ENCODE results near the gene ANAPC15. TPM values are rescaled to one million over a fixed set of nuclear protein-coding genes. Genes with fewer than 3 reads are reported as not detected.
A peak's percentile ranks its signal among the peaks of the same experiment; 100 is the strongest.

ANAPC15 gene
- total and polyA plus RNA-seq, 2 of the 4 experiments (the other 2 are of a cell fraction), result 66.3 to 84.2 TPM

DNA sequence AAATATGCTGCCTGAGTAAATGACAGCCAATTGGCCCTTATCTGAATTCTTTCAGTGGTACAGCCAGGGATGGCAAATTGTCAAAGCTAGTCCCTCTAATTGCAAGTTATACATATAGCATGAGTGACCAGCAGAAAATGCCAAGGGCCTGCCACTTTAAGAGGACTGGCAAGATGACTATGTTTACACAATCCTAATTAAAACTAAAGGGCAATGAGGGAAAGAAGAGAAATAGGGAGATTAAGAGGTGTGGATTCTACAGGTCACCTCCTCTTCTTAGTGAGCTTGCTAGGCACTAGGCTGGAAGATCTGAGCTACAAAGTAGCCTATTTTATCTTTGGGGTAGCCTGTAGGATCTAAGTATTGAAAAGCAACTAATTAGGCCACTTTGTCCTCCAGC, 45.6 kb downstream of the ANAPC15 start:
- no peak overlapping the region for H3K9ac ChIP-seq (ENCODE audit: low read depth, low read length)
- TF ChIP-seq NFE2L2 (IDR thresholded peaks at IDR 0.05; ENCODE audit: low read depth, low read length) (no peak), BHLHE40 (IDR thresholded peaks at IDR 0.05; ENCODE audit: low read depth, low read length) (no peak), SMC3 (IDR thresholded peaks at IDR 0.05; ENCODE audit: low read depth, low read length) (no peak), CEBPB (IDR thresholded peaks at IDR 0.05; ENCODE audit: low read depth, low read length) (no peak), RCOR1 (IDR thresholded peaks at IDR 0.05; ENCODE audit: insufficient replicate concordance, low read length) (no peak), FOS (IDR thresholded peaks at IDR 0.05; ENCODE audit: low read depth, low read length) (no peak), MAZ (IDR thresholded peaks at IDR 0.05; ENCODE audit: borderline replicate concordance, low read depth, low read length) (no peak), POLR2A (IDR thresholded peaks at IDR 0.05; ENCODE audit: low read depth, low read length) (no peak), RAD21 (IDR thresholded peaks at IDR 0.05; ENCODE audit: low read length) (no peak), RFX5 (IDR thresholded peaks at IDR 0.05; ENCODE audit: low read depth, low read length) (no peak), MXI1 (IDR thresholded peaks at IDR 0.05; ENCODE audit: borderline replicate concordance, low read depth, low read length) (no peak), CHD1 (IDR thresholded peaks at IDR 0.05; ENCODE audit: low read depth, low read length) (no peak), MAFK (IDR thresholded peaks at IDR 0.05; ENCODE audit: low read depth, low read length) (no peak)
- TF ChIP-seq, protein P1, sequence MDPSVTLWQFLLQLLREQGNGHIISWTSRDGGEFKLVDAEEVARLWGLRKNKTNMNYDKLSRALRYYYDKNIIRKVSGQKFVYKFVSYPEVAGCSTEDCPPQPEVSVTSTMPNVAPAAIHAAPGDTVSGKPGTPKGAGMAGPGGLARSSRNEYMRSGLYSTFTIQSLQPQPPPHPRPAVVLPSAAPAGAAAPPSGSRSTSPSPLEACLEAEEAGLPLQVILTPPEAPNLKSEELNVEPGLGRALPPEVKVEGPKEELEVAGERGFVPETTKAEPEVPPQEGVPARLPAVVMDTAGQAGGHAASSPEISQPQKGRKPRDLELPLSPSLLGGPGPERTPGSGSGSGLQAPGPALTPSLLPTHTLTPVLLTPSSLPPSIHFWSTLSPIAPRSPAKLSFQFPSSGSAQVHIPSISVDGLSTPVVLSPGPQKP (IDR thresholded peaks at IDR 0.05; ENCODE audit: borderline replicate concordance, low read depth, low read length), result no peak
- TF ChIP-seq, protein P2, sequence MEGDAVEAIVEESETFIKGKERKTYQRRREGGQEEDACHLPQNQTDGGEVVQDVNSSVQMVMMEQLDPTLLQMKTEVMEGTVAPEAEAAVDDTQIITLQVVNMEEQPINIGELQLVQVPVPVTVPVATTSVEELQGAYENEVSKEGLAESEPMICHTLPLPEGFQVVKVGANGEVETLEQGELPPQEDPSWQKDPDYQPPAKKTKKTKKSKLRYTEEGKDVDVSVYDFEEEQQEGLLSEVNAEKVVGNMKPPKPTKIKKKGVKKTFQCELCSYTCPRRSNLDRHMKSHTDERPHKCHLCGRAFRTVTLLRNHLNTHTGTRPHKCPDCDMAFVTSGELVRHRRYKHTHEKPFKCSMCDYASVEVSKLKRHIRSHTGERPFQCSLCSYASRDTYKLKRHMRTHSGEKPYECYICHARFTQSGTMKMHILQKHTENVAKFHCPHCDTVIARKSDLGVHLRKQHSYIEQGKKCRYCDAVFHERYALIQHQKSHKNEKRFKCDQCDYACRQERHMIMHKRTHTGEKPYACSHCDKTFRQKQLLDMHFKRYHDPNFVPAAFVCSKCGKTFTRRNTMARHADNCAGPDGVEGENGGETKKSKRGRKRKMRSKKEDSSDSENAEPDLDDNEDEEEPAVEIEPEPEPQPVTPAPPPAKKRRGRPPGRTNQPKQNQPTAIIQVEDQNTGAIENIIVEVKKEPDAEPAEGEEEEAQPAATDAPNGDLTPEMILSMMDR (conservative IDR thresholded peaks at IDR 0.05; ENCODE audit: low read depth, low read length), result no peak
- TF ChIP-seq, protein P3, sequence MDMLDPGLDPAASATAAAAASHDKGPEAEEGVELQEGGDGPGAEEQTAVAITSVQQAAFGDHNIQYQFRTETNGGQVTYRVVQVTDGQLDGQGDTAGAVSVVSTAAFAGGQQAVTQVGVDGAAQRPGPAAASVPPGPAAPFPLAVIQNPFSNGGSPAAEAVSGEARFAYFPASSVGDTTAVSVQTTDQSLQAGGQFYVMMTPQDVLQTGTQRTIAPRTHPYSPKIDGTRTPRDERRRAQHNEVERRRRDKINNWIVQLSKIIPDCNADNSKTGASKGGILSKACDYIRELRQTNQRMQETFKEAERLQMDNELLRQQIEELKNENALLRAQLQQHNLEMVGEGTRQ (IDR thresholded peaks at IDR 0.05; ENCODE audit: low read depth, low read length), result no peak
- H2BK5ac ChIP-seq (ENCODE audit: low read depth, low read length, poor library complexity, severe bottlenecking), result peak overlapping the region; percentile 18
- peak overlapping the region; percentile 31; the same call in 1 of the 2 replicates for H3K27ac ChIP-seq (ENCODE audit: insufficient read depth, low read length)
- H2AFZ ChIP-seq (replicated peaks; ENCODE audit: low read length, poor library complexity), result no peak overlapping the region
- peak overlapping the region; percentile 47; the same call in 1 of the 2 replicates for H3K4ac ChIP-seq (ENCODE audit: low read depth, low read length)
- no TSS peak for BruUV-seq (replicated peaks)
- CTCF ChIA-PET, result interaction anchor here (1.5 kb wide), 1 partner anchor 42 kb away, joined by 3 read pairs; no protein-coding TSS in a partner anchor
- POLR2A ChIA-PET (ENCODE audit: unreplicated experiment), result interaction anchor here (0.6 kb wide), 1 partner anchor 526 kb away, joined by 5 read pairs; no protein-coding TSS in a partner anchor
- H3K18ac ChIP-seq (ENCODE audit: low read depth, low read length), result peak overlapping the region; percentile 75; the same call in 1 of the 2 replicates
- dilution Hi-C loops (cut with HindIII; ENCODE audit: low sequenced_read_pairs, unreplicated experiment) (no loop called here), intact Hi-C loops (cut with micrococcal nuclease) (no loop called here), in situ Hi-C loops (cut with MboI; ENCODE audit: low sequenced_read_pairs) (no loop called here)
- no peak overlapping the region for H3K56ac ChIP-seq (ENCODE audit: extremely low read depth, insufficient read depth, low read length)
- peaks cover 25% of the 10 kb centered on the region for H3K4me1 ChIP-seq (ENCODE audit: control insufficient read depth, insufficient read depth, low read length)
- H3K4me2 ChIP-seq (ENCODE audit: low read depth, low read length), result peak overlapping the region; percentile 83
- no peak overlapping the region for H3K4me3 ChIP-seq (ENCODE audit: insufficient read depth, low read depth, low read length)
- H4K91ac ChIP-seq (ENCODE audit: insufficient read depth, low read depth, low read length), result peak overlapping the region; percentile 33; the same call in 1 of the 2 replicates
- no peaks in the 10 kb centered on the region for H3K9me3 ChIP-seq (ENCODE audit: control insufficient read depth, insufficient read depth, low read length)
- H4K8ac ChIP-seq (ENCODE audit: low read depth in 2 of 2, low read length in 2 of 2), result peak overlapping the region in 1 of 2 experiments; percentile 59; a peak in 2 of 4 replicates
- peaks cover under 1% of the 10 kb centered on the region; the same call in 1 of the 2 replicates for H4K20me1 ChIP-seq (ENCODE audit: insufficient read depth, low read length)
- peaks cover under 1% of the 10 kb centered on the region for H3K36me3 ChIP-seq (ENCODE audit: control insufficient read depth, insufficient read depth, low read length)
- 0 out of 2 replicates have a peak overlapping the region, but pooled peaks have one; percentile 10 for H2BK20ac ChIP-seq (ENCODE audit: low read depth, low read length)
- H2BK15ac ChIP-seq (ENCODE audit: low read depth, low read length), result 0 out of 3 replicates have a peak overlapping the region, but pooled peaks have one; percentile 29
- H3K14ac ChIP-seq (replicated peaks; ENCODE audit: low read depth, low read length), result peak overlapping the region; percentile 67
- no peaks in the 10 kb centered on the region for H3K27me3 ChIP-seq (ENCODE audit: control insufficient read depth, insufficient read depth, low read length)
- H4K5ac ChIP-seq (ENCODE audit: low read depth, low read length), result peak overlapping the region; percentile 75
- H2AK9ac ChIP-seq (replicated peaks; ENCODE audit: low read depth, low read length, poor library complexity), result no peak overlapping the region
- H3K9me1 ChIP-seq (ENCODE audit: insufficient read depth, low read length), result peaks cover 18% of the 10 kb centered on the region
- H3K79me1 ChIP-seq (ENCODE audit: low read depth in 1 of 2, low read length in 2 of 2), result peaks cover 30 to 66% of the 10 kb centered on the region in 2 experiments
- ATAC-seq (ENCODE audit: low read depth) (no peak), DNase-seq (no peak)
- no peak overlapping the region for H2BK120ac ChIP-seq (ENCODE audit: low read depth, low read length)
- peak overlapping the region; percentile 4; the same call in 1 of the 2 replicates for H3K23ac ChIP-seq (ENCODE audit: low read depth, low read length)
- H2AK5ac ChIP-seq (ENCODE audit: low read depth, low read length), result no peak overlapping the region
